ENCODE data around the gene PDIA2.

DNA sequence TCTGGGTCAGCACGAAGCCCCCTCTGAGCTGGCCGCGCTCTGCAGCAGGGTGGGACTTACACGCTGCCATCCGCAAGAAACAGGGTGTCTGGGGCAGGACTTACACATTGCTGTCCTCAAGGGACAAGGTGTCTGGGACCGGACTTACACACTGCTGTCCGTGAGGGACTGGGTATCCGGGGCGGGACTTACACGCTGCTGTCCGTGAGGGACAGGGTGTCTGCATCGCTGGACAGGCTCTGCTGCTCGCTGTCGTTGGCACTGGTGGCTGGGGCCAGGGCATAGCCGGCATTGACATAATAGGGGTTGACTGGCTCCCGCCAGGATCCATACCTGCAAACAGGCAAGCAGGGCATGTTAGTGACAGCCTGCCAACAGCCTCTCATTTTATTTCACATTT lies 31.4 kb downstream of the PDIA2 start:
- TF ChIP-seq POLR2AphosphoS5 (IDR thresholded peaks at IDR 0.05; ENCODE audit: low read depth, low read length) (no peak), POLR2A (IDR thresholded peaks at IDR 0.05; ENCODE audit: low read depth, low read length) (no peak), TAF1 (IDR thresholded peaks at IDR 0.05; ENCODE audit: borderline replicate concordance, low read depth, low read length) (no peak)
